NCI-H460 (cell line): ENCODE results near the gene SHROOM2. TPM values are rescaled to one million over a fixed set of nuclear protein-coding genes. Genes with fewer than 3 reads are reported as not detected.
"Not testable (repeated sequence)": the region's sequence is repeated elsewhere in the genome, so short reads cannot be mapped to it uniquely, and the experiment has no call there.

Experiments used
- DNase-seq: peaks from one replicate; pipeline ENCODE4 v3.0.0-alpha.2; 2016; ENCODE audit warnings: low read depth; ENCODE audit errors: extremely low read depth
- total RNA-seq: library from RNA; depleted of rRNA; stranded (reverse); fragments of >200 nt; shearing (Covaris generic); gene quantifications from 2 replicates; pipeline ENCODE4 v1.2.3, GENCODE V29; 2014

Gene SHROOM2
- total RNA-seq, 1 experiment from 2014 or later: 0.17 TPM

- no peak for DNase-seq
These were observed 10.3 kb upstream of the SHROOM2 start for GRCh38 chrX:9775930-9776329.

- DNase-seq: no peak
These were observed 4.3 kb upstream of the SHROOM2 start for GRCh38 chrX:9781941-9782340.

- no peak for DNase-seq
These were observed 1.9 kb upstream of the SHROOM2 start for GRCh38 chrX:9784332-9784731.

GRCh38 chrX:9785254-9785943, 830 bp upstream of the SHROOM2 start:
- DNase-seq: no peak

- no peak for DNase-seq
These were observed 788 bp downstream of the SHROOM2 start for GRCh38 chrX:9786798-9787635.

- DNase-seq: no peak
These were observed 2.7 kb downstream of the SHROOM2 start for GRCh38 chrX:9788911-9789310.

- no peak for DNase-seq
These were observed 3.3 kb downstream of the SHROOM2 start for GRCh38 chrX:9789555-9789954.

GRCh38 chrX:9790866-9791265, 4.6 kb downstream of the SHROOM2 start:
- no peak for DNase-seq

- DNase-seq: no peak
These were observed 8.3 kb downstream of the SHROOM2 start for GRCh38 chrX:9794495-9794894.

GRCh38 chrX:9797384-9798360, 11.4 kb downstream of the SHROOM2 start:
- no peak for DNase-seq

GRCh38 chrX:9802737-9803136, 16.5 kb downstream of the SHROOM2 start:
- no peak for DNase-seq

- no peak for DNase-seq
These were observed 18.2 kb downstream of the SHROOM2 start for GRCh38 chrX:9804444-9804843.

GRCh38 chrX:9805956-9806355, 19.7 kb downstream of the SHROOM2 start:
- DNase-seq: no peak

GRCh38 chrX:9807355-9808182, 21.3 kb downstream of the SHROOM2 start:
- no peak for DNase-seq

GRCh38 chrX:9809876-9810275, 23.6 kb downstream of the SHROOM2 start:
- DNase-seq: not testable (repeated sequence)

- DNase-seq: not testable (repeated sequence)
These were observed 24.9 kb downstream of the SHROOM2 start for GRCh38 chrX:9811086-9811485.

GRCh38 chrX:9816084-9816700, 30.0 kb downstream of the SHROOM2 start:
- no peak for DNase-seq

- no peak for DNase-seq
These were observed 35.3 kb downstream of the SHROOM2 start for GRCh38 chrX:9821572-9821971.

- DNase-seq: no peak
These were observed 38.3 kb downstream of the SHROOM2 start for GRCh38 chrX:9824554-9824953.
